ENCODE measurements around the gene GNB4. TPM values are rescaled to one million over a fixed set of nuclear protein-coding genes. Genes with fewer than 3 reads are reported as not detected.

The GNB4 gene
- total RNA-seq, 1 donor from 2014 or later = 1.4 TPM

DNA sequence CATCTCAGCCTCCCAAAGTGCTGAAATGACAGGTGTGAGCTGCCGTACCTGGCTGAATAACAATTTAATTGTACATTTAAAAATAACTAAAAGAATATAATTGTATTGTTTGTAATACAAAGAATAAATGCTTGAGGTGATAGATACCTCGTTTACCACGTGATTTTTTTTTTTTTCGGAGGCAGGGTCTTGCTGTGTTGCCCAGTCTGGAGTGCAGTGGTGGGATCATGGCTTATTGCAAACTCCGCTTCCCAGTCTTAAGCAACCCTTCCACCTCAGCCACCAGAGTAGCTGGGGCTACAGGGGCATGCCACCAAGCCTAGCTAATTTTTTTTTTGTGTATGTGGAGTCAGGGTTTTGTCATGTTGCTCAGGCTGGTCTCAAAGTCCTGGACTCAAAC, 87.9 kb downstream of the GNB4 start:
- DNase-seq (ENCODE audit: low spot score, unreplicated experiment) = no peak
- TF ChIP-seq, protein P1, sequence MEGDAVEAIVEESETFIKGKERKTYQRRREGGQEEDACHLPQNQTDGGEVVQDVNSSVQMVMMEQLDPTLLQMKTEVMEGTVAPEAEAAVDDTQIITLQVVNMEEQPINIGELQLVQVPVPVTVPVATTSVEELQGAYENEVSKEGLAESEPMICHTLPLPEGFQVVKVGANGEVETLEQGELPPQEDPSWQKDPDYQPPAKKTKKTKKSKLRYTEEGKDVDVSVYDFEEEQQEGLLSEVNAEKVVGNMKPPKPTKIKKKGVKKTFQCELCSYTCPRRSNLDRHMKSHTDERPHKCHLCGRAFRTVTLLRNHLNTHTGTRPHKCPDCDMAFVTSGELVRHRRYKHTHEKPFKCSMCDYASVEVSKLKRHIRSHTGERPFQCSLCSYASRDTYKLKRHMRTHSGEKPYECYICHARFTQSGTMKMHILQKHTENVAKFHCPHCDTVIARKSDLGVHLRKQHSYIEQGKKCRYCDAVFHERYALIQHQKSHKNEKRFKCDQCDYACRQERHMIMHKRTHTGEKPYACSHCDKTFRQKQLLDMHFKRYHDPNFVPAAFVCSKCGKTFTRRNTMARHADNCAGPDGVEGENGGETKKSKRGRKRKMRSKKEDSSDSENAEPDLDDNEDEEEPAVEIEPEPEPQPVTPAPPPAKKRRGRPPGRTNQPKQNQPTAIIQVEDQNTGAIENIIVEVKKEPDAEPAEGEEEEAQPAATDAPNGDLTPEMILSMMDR (IDR thresholded peaks at IDR 0.05; ENCODE audit: unreplicated experiment) = no peak
- Mint-ChIP-seq H3K4me3 (ENCODE audit: low read depth) (no peak overlapping the region), H3K27me3 (no peaks in the 10 kb centered on the region), H3K27ac (no peak overlapping the region), H3K4me1 (ENCODE audit: low read depth) (no peaks in the 10 kb centered on the region), H3K36me3 (ENCODE audit: insufficient read depth) (peaks cover 17% of the 10 kb centered on the region), H3K9me3 (ENCODE audit: low read depth) (no peaks in the 10 kb centered on the region)

DNA sequence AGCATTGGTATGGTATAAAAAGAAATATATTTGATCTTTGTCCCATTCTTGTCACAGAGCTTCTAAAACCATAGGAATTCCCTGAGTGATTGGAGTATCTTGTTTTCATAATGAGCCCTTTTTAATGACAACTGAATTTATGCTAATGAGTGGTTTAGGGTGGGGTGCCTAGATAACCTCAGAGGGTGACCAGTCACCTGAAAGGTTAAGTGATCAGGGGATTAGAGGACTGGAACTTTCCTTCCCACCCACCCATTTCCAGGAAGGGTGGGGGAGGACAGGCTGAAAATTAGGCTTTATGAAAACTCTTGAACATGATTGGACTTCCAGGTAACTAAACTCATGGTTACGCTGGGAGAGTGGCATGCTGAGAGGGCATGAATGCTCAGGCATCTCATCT, 95.3 kb downstream of the GNB4 start:
- Mint-ChIP-seq H3K27me3 (no peaks in the 10 kb centered on the region), H3K9me3 (ENCODE audit: low read depth) (no peaks in the 10 kb centered on the region), H3K27ac (no peak overlapping the region), H3K36me3 (ENCODE audit: insufficient read depth) (peaks cover 33% of the 10 kb centered on the region), H3K4me1 (ENCODE audit: low read depth) (no peaks in the 10 kb centered on the region), H3K4me3 (ENCODE audit: low read depth) (no peak overlapping the region)
- TF ChIP-seq, protein P1 (IDR thresholded peaks at IDR 0.05; ENCODE audit: unreplicated experiment) = no peak
- no peak for DNase-seq (ENCODE audit: low spot score, unreplicated experiment)

- Mint-ChIP-seq H3K9me3 (ENCODE audit: low read depth) (no peaks in the 10 kb centered on the region), H3K27me3 (no peaks in the 10 kb centered on the region), H3K36me3 (ENCODE audit: insufficient read depth) (peaks cover 8% of the 10 kb centered on the region), H3K4me1 (ENCODE audit: low read depth) (peaks cover 10% of the 10 kb centered on the region), H3K27ac (peak overlapping the region; percentile 87), H3K4me3 (ENCODE audit: low read depth) (peak overlapping the region; percentile 100)
- TF ChIP-seq, protein P1 (IDR thresholded peaks at IDR 0.05; ENCODE audit: unreplicated experiment) = no peak
- no peak for DNase-seq (ENCODE audit: low spot score, unreplicated experiment)
Measured at GRCh38 chr3:179348325-179349013, 102.8 kb downstream of the GNB4 start.

DNA sequence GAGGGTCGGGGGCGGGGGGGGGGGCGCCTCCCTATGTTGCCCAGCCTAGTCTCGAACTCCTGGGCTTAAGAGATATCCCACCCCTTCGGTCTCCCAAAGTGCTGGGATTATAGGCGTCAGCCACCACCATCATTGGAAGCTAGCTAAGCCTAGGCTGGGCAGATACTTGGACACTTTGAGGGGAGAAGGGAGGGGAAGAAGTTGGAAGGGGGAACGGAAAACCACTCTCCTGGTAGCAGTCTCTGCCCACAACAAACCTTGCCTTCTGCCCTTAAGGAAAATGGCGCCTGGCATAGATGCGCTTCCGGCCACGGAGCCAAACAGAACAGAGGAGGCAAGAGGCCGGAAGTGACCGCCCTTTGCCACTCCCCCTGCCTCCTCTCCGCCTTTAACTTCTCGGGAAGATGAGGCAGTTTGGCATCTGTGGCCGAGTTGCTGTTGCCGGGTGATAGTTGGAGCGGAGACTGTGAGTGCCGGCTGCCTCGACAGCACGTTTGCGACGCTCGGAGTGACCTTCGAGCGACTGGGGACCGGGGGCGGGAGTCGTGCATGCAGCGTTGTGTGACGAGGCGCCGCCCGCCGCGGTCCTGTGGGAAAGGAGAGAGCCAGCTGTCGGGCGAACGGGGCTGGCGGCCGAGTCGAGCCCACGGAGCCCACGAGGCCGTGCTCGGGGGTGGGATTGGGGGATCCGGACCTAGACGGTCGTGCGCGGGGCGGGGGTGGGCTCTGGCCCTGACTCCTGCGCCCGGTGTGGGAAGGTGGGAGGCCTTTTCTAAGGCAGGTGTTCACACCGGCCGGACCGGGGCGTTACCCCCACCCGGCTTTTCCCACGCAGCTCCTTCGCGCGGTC, 103.7 kb downstream of the GNB4 start, which contains the start of gene MFN1:
MFN1 (plus strand) TSS at position 365 of the 850 bp plus-strand sequence. CDS start 1,143 bp downstream, outside the sequence.
- TF ChIP-seq, protein P1 (IDR thresholded peaks at IDR 0.05; ENCODE audit: unreplicated experiment) = no peak
- H3K27ac Mint-ChIP-seq = peak within 1 kb of the TSS; percentile 98
- H3K4me1 Mint-ChIP-seq (ENCODE audit: low read depth) = peaks cover 10% of the 10 kb centered on the region
- peaks cover 5% of the 10 kb centered on the region for H3K36me3 Mint-ChIP-seq (ENCODE audit: insufficient read depth)
- H3K9me3 Mint-ChIP-seq (ENCODE audit: low read depth) = no peaks in the 10 kb centered on the region
- H3K27me3 Mint-ChIP-seq = no peaks in the 10 kb centered on the region
- peak within 1 kb of the TSS; percentile 100 for H3K4me3 Mint-ChIP-seq (ENCODE audit: low read depth)
- peak; percentile 68 for DNase-seq (ENCODE audit: low spot score, unreplicated experiment)

Other genes with a start within 250 kb of the GNB4 start
- 3.4 and 4.4 TPM in 2 replicates for gene KCNMB3, start 200.4 kb downstream of the GNB4 start, total RNA-seq
- gene ZNF639, start 128.4 kb downstream of the GNB4 start, total RNA-seq = 43.1 and 43.2 TPM in 2 replicates
- gene MFN1, start 103.8 kb downstream of the GNB4 start, total RNA-seq = 61.1 and 64.8 TPM in 2 replicates
- 72.4 and 75.6 TPM in 2 replicates for gene ACTL6A, start 111.5 kb upstream of the GNB4 start, total RNA-seq
- gene MRPL47, start 153.2 kb upstream of the GNB4 start, total RNA-seq = 44.3 and 46.5 TPM in 2 replicates
- 77.3 and 82.8 TPM in 2 replicates for gene NDUFB5, start 153.3 kb upstream of the GNB4 start, total RNA-seq
- 10.7 and 11.8 TPM in 2 replicates for gene USP13, start 201.6 kb upstream of the GNB4 start, total RNA-seq

All from progenitor cell of endocrine pancreas (in vitro differentiated cells).